ENCODE results near the gene CPED1. TPM values are rescaled to one million over a fixed set of nuclear protein-coding genes. Genes with fewer than 3 reads are reported as not detected.
A peak's percentile ranks its signal among the peaks of the same experiment; 100 is the strongest.

CPED1 gene
- total RNA-seq, 1 donor from 2014 or later: 3.9 TPM

GRCh38 chr7:120985130-120985758, 3.3 kb upstream of the CPED1 start:
- no peaks in the 10 kb centered on the region for H3K27me3 Mint-ChIP-seq (ENCODE audit: unreplicated experiment)
- TF ChIP-seq CTCF (IDR thresholded peaks at IDR 0.05): no peak
- no peaks in the 10 kb centered on the region for H3K36me3 Mint-ChIP-seq (ENCODE audit: unreplicated experiment)
- no peak overlapping the region for H3K27ac Mint-ChIP-seq (ENCODE audit: unreplicated experiment)
- H3K4me1 Mint-ChIP-seq (ENCODE audit: unreplicated experiment): peaks cover 29% of the 10 kb centered on the region
- DNase-seq (ENCODE audit: extremely low spot score, unreplicated experiment): no peak
- no peak overlapping the region for H3K4me3 Mint-ChIP-seq (ENCODE audit: unreplicated experiment)
- H3K9me3 Mint-ChIP-seq (ENCODE audit: unreplicated experiment): no peaks in the 10 kb centered on the region

DNA sequence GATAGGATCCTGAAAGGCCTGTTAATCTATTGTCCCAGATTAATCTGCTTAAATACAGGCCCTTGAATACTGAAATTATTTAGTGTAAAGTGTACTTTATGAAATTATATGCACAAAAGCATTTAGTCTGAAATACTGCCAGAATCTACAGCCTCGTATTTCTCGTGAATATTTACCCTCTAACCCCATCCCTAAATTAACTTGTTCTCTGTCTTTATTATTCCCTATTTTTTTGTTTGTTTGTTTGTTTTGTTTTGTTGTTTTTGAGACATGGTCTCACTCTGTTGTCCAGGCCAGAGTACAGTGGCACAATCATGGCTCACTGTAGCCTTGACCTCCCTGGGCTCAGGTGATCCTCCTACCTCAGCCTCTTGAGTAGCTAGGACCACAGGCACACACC, 2.7 kb upstream of the CPED1 start:
- no peak for DNase-seq (ENCODE audit: extremely low spot score, unreplicated experiment)
- Mint-ChIP-seq H3K4me3 (ENCODE audit: unreplicated experiment) (no peak overlapping the region), H3K36me3 (ENCODE audit: unreplicated experiment) (no peaks in the 10 kb centered on the region), H3K9me3 (ENCODE audit: unreplicated experiment) (no peaks in the 10 kb centered on the region), H3K27ac (ENCODE audit: unreplicated experiment) (no peak overlapping the region), H3K4me1 (ENCODE audit: unreplicated experiment) (peaks cover 35% of the 10 kb centered on the region), H3K27me3 (ENCODE audit: unreplicated experiment) (no peaks in the 10 kb centered on the region)
- no peak for TF ChIP-seq CTCF (IDR thresholded peaks at IDR 0.05)

DNA sequence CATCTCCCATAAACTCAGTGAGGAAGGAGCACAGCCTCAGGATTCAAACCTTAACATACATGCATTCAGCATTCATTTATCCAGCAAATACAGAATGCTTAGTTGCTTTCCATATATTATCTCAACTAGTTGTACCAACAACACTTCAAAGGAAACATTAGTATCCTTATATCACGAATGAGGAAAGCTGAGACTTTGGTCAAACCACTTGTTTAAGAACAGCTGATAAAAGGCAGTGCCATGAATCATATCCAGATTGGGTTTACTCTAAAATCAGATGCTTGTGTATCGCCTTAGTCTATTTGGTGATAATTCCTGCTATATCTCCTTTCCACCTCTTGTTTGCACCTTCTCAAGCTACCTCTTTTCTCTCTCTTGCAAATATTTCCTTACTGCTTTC, 1.9 kb upstream of the CPED1 start:
- Mint-ChIP-seq H3K27me3 (ENCODE audit: unreplicated experiment) (no peaks in the 10 kb centered on the region), H3K9me3 (ENCODE audit: unreplicated experiment) (no peaks in the 10 kb centered on the region), H3K36me3 (ENCODE audit: unreplicated experiment) (no peaks in the 10 kb centered on the region), H3K4me3 (ENCODE audit: unreplicated experiment) (no peak overlapping the region), H3K27ac (ENCODE audit: unreplicated experiment) (no peak overlapping the region), H3K4me1 (ENCODE audit: unreplicated experiment) (peaks cover 42% of the 10 kb centered on the region)
- no peak for TF ChIP-seq CTCF (IDR thresholded peaks at IDR 0.05)
- no peak for DNase-seq (ENCODE audit: extremely low spot score, unreplicated experiment)

DNA sequence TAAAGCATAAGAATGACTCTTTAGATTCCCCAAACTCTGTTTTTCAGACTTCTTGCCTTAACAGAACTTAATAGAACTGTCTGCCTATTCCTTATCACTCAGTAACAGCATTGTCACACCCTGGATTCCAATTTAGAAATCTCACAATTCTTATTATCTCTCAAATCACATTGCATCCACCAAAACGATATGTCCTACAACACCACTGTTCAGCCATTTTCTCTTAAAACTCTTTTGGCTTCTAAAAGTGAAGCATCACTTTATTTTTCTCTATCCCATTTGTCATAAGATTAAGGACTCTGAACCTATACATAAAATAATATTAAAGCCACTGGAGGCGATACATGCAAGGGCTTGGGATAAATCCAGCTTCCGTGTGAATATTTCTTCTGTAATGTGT, 1.2 kb upstream of the CPED1 start:
- Mint-ChIP-seq H3K36me3 (ENCODE audit: unreplicated experiment) (no peaks in the 10 kb centered on the region), H3K9me3 (ENCODE audit: unreplicated experiment) (no peaks in the 10 kb centered on the region), H3K4me1 (ENCODE audit: unreplicated experiment) (peaks cover 45% of the 10 kb centered on the region), H3K27ac (ENCODE audit: unreplicated experiment) (no peak overlapping the region), H3K27me3 (ENCODE audit: unreplicated experiment) (no peaks in the 10 kb centered on the region), H3K4me3 (ENCODE audit: unreplicated experiment) (no peak overlapping the region)
- no peak for DNase-seq (ENCODE audit: extremely low spot score, unreplicated experiment)
- TF ChIP-seq CTCF (IDR thresholded peaks at IDR 0.05): no peak

- Mint-ChIP-seq H3K27me3 (ENCODE audit: unreplicated experiment) (no peaks in the 10 kb centered on the region), H3K4me3 (ENCODE audit: unreplicated experiment) (peak overlapping the region; percentile 84), H3K27ac (ENCODE audit: unreplicated experiment) (peak overlapping the region; percentile 77), H3K4me1 (ENCODE audit: unreplicated experiment) (peaks cover 52% of the 10 kb centered on the region), H3K36me3 (ENCODE audit: unreplicated experiment) (no peaks in the 10 kb centered on the region), H3K9me3 (ENCODE audit: unreplicated experiment) (no peaks in the 10 kb centered on the region)
- DNase-seq (ENCODE audit: extremely low spot score, unreplicated experiment): peak; percentile 93
- TF ChIP-seq CTCF (IDR thresholded peaks at IDR 0.05): peak; percentile 99
These were observed 574 bp upstream of the CPED1 start for GRCh38 chr7:120987683-120988590.

All from osteocyte (in vitro differentiated cells).